Mammary microvascular endothelial cell (primary cell): ENCODE measurements around the gene DENND5A. TPM values are rescaled to one million over a fixed set of nuclear protein-coding genes. Genes with fewer than 3 reads are reported as not detected.

Experiments used
- total RNA-seq: library from RNA; depleted of rRNA; stranded (reverse); fragments of >200 nt; gene quantifications from 2 replicates; pipeline ENCODE4 v1.2.3, GENCODE V29; 2015

Gene DENND5A
- total RNA-seq, result 69.9 and 83.2 TPM in 2 replicates

DNA sequence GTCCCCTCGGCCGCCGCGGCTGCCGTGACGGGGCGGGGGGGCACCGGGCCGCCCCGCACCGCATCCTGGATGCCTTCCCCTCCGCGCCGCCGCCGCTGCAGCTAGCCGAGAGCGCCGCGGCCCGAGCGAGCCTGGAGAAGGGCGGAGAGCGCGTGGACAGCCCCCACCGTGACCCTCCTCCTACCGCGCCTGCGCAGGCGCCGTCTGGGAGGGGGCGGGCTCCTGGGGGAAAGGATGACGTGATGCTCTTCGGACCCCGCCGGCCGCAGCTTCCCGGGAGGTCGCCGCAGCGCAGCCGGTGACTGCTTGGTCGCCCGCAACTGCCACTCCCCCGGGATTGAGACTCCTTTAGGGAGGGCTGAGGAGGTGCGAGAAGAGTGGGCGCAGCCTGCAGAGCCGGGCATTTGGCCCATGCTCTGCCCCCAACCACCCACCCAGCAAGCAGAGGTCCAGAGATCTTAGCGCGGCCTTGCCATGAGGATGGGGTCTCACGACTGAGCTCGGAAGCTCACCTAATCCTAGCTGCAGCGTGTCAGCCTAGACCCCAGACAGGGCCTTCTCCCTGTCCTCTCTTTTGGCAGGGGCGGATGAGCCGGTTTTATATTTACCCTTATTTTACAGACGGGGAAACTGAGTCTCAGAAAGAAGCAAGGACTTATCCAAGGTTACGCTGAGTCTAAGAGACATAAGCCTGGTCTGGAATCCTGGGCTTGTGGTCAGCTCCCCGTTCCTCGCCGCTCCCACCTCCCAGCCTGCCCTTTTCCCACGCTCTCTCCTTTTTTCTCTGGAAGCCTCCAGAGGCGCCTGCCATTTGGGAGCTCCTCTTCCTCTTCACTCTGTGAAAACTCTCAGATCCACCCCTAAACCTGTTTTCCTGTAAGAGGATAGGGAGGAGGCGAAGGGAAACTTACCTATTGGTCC lies at the start of gene DENND5A:
DENND5A (minus strand) TSS at position 140 of the 921 bp plus-strand sequence. CDS start 281 bp downstream, outside the sequence.

DNA sequence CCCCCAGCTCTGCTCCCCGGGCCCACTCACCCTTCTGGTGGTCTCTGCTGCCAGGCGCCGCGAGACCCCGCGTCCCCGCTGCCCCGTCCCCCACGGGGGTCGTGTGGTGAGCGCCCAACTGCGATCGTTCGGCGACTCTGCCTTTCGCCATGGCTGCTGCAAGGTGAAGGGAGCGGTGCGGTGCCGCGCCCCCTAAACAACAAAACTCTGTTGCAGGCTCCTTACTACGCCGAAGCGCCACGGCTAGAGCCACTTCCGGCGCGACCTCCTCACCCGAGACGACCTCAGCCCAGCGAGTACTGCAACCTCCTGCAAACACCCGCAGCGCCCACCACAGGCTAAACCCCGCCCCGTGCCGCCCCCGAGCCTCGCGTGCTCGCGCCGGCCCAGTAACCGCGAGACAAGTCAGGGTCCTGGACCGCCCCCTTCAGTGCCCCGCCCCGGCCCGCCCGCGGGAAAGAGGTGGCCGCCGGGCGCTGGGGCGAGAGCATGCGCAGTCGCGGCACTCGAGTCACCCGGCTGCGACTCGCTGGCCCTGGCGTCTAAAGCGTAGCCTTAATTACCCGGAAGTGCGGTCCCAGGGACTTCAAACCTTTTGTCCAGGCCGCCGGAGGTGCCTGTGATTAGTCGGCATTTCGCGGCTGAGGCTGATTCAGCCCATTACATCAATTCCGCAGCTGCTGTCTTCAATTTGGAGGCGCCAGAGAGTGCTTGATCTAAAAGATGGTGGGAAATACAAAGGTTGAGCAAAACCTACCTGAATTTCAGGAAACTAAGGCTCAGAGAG lies 49.3 kb upstream of the DENND5A start, which contains the start of gene TMEM41B:
TMEM41B (minus strand) TSS at position 303 of the 787 bp plus-strand sequence; CDS start at position 151, 152 bp downstream.

DNA sequence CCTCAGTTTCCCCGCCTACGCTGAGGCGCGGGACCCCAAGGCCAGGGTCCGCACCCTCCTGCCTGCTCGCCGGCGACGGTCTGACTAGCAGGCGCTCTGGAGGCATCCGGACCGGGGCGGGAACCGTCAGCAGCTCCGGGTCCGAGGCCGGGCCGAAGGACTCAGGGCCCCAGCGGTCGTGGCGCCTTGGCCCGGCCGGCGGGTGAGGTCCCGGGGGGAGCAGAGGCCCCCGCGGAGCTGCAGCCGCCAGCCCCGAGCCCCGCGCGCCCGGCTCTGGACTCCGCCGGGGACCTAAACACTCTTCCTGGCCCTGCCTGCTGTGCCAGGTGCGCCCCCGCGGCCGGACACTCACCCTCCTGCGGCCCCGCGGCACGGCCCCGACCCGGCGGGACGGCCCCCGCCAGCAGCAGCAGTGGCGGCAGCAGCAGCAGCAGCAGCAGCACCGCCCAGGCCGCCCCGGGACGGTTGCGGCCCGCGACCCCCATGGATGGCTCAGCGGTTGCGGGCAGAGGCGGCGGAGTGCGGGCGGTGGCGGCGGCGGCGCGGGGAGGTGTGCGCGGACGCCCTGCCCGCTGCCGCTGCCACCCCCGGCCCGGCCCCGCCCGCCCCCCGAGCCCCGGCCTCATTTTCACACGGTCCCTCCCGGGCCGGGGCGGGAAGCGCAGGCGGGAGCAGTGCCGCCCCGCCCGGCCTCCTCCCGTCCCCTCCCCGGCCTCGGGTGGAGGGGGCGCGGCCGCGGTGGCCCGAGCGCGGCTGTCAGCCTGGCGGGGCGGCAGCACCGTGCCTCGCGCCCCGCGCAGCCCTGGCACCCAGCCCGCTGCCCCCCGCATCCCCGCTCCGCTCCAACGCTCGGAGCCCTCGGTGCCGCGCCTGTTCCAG lies 173.9 kb downstream of the DENND5A start, which contains the start of gene SCUBE2:
SCUBE2 (minus strand) TSS at position 556 of the 879 bp plus-strand sequence; CDS start at position 485, 71 bp downstream.

Other genes starting within 250 kb of the DENND5A start
- gene SCUBE2, start 173.8 kb downstream of the DENND5A start, total RNA-seq, result 0.33 and 0.59 TPM in 2 replicates
- gene TMEM41B, start 49.2 kb upstream of the DENND5A start, total RNA-seq, result 30.3 and 35.7 TPM in 2 replicates
- 61.4 and 73.5 TPM in 2 replicates for gene IPO7, start 119.3 kb upstream of the DENND5A start, total RNA-seq
- 15.1 and 28.6 TPM in 2 replicates for gene ZNF143, start 195.7 kb upstream of the DENND5A start, total RNA-seq